ENCODE data around the gene PPP1R2.

The PPP1R2 gene

DNA sequence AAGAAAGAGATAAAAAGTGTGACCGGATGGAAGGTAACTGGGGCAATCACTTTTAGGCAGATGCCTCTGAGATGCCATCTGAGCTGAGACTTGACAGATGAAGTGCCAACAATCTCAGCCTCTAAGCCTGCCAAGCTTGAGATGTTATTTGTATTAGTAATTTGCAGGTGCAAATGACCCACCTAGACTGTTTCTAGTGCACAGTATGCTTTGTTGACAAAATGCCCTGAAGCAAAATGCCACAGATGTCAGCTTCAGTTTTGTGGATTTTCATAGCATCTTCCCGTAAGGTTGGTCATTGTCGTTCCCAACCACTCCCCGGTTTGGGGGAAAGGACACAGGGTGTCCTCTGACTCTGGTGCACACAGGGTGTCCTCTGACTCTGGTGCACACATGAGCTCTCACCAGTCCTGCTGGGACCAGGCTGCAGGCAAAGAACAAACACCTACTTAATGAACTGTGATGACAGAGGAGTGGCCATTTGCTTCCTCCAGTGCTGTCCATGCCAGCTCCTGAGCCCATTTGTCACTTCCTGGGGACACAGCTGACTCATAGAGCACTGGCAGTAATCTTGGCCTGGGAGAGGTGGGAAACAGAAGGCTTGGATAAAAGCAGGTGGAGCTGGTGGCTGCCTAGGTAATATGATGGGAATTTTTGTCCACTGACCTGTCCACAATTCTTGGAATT is 16.7 kb upstream of the PPP1R2 start:
- H3K27me3 ChIP-seq (ENCODE audit: insufficient read depth, poor library complexity, severe bottlenecking) = no peaks in the 10 kb centered on the region
- H3K4me3 ChIP-seq (replicated peaks; ENCODE audit: insufficient read depth, low read length) = no peak overlapping the region
- no peak for DNase-seq (ENCODE audit: low read depth in 1 of 2, low spot score in 1 of 2)
- H3K27ac ChIP-seq (replicated peaks) = no peak overlapping the region
- TF ChIP-seq, protein P1, sequence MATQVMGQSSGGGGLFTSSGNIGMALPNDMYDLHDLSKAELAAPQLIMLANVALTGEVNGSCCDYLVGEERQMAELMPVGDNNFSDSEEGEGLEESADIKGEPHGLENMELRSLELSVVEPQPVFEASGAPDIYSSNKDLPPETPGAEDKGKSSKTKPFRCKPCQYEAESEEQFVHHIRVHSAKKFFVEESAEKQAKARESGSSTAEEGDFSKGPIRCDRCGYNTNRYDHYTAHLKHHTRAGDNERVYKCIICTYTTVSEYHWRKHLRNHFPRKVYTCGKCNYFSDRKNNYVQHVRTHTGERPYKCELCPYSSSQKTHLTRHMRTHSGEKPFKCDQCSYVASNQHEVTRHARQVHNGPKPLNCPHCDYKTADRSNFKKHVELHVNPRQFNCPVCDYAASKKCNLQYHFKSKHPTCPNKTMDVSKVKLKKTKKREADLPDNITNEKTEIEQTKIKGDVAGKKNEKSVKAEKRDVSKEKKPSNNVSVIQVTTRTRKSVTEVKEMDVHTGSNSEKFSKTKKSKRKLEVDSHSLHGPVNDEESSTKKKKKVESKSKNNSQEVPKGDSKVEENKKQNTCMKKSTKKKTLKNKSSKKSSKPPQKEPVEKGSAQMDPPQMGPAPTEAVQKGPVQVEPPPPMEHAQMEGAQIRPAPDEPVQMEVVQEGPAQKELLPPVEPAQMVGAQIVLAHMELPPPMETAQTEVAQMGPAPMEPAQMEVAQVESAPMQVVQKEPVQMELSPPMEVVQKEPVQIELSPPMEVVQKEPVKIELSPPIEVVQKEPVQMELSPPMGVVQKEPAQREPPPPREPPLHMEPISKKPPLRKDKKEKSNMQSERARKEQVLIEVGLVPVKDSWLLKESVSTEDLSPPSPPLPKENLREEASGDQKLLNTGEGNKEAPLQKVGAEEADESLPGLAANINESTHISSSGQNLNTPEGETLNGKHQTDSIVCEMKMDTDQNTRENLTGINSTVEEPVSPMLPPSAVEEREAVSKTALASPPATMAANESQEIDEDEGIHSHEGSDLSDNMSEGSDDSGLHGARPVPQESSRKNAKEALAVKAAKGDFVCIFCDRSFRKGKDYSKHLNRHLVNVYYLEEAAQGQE (IDR thresholded peaks at IDR 0.05; ENCODE audit: insufficient replicate concordance, low read depth) = no peak
- TF ChIP-seq GABPA (IDR thresholded peaks at IDR 0.05; ENCODE audit: low read depth) (no peak), SPI1 (IDR thresholded peaks at IDR 0.05; ENCODE audit: borderline replicate concordance, low read depth) (no peak), POLR2AphosphoS5 (IDR thresholded peaks at IDR 0.05; ENCODE audit: low read depth) (no peak)
- TF ChIP-seq, protein P2, sequence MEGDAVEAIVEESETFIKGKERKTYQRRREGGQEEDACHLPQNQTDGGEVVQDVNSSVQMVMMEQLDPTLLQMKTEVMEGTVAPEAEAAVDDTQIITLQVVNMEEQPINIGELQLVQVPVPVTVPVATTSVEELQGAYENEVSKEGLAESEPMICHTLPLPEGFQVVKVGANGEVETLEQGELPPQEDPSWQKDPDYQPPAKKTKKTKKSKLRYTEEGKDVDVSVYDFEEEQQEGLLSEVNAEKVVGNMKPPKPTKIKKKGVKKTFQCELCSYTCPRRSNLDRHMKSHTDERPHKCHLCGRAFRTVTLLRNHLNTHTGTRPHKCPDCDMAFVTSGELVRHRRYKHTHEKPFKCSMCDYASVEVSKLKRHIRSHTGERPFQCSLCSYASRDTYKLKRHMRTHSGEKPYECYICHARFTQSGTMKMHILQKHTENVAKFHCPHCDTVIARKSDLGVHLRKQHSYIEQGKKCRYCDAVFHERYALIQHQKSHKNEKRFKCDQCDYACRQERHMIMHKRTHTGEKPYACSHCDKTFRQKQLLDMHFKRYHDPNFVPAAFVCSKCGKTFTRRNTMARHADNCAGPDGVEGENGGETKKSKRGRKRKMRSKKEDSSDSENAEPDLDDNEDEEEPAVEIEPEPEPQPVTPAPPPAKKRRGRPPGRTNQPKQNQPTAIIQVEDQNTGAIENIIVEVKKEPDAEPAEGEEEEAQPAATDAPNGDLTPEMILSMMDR (IDR thresholded peaks at IDR 0.05; ENCODE audit: insufficient read depth, low read length) = no peak

DNA sequence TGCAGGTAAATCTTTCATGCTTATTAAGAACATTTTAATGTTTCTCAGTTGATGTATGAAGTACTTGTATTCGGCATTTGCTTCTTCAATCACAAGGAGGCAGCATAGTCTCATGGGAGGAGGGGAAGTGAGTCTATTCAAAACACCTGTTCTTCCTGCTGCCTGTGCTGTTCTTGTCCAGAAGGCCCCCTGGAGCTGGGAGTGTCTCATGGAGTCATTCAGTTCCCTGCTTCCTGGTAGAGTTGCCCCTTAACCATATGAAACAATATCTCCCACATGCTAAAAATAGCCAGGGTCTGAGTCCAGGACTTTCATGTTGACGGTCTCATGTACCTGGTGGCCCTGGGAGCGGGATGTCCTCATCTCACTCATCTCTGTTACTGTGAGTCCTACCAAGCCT is 15.5 kb upstream of the PPP1R2 start:
- peak; percentile 39 to 52 for DNase-seq (ENCODE audit: low read depth in 1 of 2, low spot score in 1 of 2)
- TF ChIP-seq SPI1 (IDR thresholded peaks at IDR 0.05; ENCODE audit: borderline replicate concordance, low read depth) (0 out of 2 replicates have a peak, but pooled peaks have one; percentile 22), POLR2AphosphoS5 (IDR thresholded peaks at IDR 0.05; ENCODE audit: low read depth) (no peak)
- Histone ChIP-seq H3K27me3 (ENCODE audit: insufficient read depth, poor library complexity, severe bottlenecking) (no peaks in the 10 kb centered on the region), H3K4me3 (replicated peaks; ENCODE audit: insufficient read depth, low read length) (no peak overlapping the region), H3K27ac (replicated peaks) (no peak overlapping the region)

DNA sequence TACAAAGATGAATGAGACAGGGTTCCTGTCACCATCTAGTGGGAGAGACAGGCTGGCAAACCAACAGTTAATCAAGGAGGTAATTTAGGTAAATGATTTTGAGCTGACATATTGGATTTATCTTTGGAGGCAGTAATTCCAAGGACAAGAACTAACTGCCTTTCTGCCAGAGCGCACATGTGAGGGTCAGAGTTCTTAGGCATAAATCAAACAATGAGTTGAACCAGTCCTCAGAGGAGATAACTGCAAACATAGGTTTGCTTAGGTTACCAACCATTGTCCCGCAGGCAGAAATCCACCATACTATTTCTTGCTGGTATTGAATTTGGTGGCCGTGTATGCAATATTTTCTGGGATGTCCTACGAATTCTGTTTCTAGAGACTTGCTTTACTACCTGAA is 14.2 kb upstream of the PPP1R2 start:
- Histone ChIP-seq H3K4me3 (replicated peaks; ENCODE audit: insufficient read depth, low read length) (no peak overlapping the region), H3K27me3 (ENCODE audit: insufficient read depth, poor library complexity, severe bottlenecking) (no peaks in the 10 kb centered on the region), H3K27ac (replicated peaks) (no peak overlapping the region)
- DNase-seq (ENCODE audit: low read depth in 1 of 2, low spot score in 1 of 2) = no peak
- no peak for TF ChIP-seq GABPA (IDR thresholded peaks at IDR 0.05; ENCODE audit: low read depth)
- no peak for TF ChIP-seq POLR2AphosphoS5 (IDR thresholded peaks at IDR 0.05; ENCODE audit: low read depth)
- TF ChIP-seq, protein P2 (IDR thresholded peaks at IDR 0.05; ENCODE audit: insufficient read depth, low read length) = no peak
- no peak for TF ChIP-seq SPI1 (IDR thresholded peaks at IDR 0.05; ENCODE audit: borderline replicate concordance, low read depth)
- TF ChIP-seq, protein P1 (IDR thresholded peaks at IDR 0.05; ENCODE audit: insufficient replicate concordance, low read depth) = no peak

DNA sequence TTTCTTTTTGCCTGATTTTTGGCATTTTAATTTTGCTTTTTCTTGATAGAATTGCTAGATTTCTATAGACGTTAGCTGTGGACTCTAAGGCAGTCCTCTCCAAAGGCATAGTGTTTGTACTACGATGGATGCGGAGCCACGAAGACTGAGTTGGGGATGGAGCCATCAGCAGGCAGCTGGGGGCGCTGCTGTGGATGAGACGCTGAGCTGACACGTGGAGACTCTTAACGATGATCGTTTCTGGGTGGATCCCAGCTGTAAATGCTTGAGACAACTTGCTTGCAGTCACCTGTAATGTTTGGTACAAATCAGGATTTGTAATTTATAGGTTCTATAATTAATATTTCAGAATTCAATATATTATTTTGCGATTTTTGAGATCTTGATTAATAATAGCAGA is 13.3 kb upstream of the PPP1R2 start:
- TF ChIP-seq SPI1 (IDR thresholded peaks at IDR 0.05; ENCODE audit: borderline replicate concordance, low read depth) = no peak
- TF ChIP-seq POLR2AphosphoS5 (IDR thresholded peaks at IDR 0.05; ENCODE audit: low read depth) = no peak
- TF ChIP-seq, protein P1 (IDR thresholded peaks at IDR 0.05; ENCODE audit: insufficient replicate concordance, low read depth) = no peak
- TF ChIP-seq GABPA (IDR thresholded peaks at IDR 0.05; ENCODE audit: low read depth) = no peak
- TF ChIP-seq, protein P2 (IDR thresholded peaks at IDR 0.05; ENCODE audit: insufficient read depth, low read length) = no peak

More for the DNA sequence above, 13.3 kb upstream of the PPP1R2 start:
- no peak overlapping the region for H3K27ac ChIP-seq (replicated peaks)
- DNase-seq (ENCODE audit: low read depth in 1 of 2, low spot score in 1 of 2) = no peak
- no peak overlapping the region for H3K4me3 ChIP-seq (replicated peaks; ENCODE audit: insufficient read depth, low read length)
- H3K27me3 ChIP-seq (ENCODE audit: insufficient read depth, poor library complexity, severe bottlenecking) = no peaks in the 10 kb centered on the region

Data from HL-60 (cell line).